Neural cell (in vitro differentiated cells): ENCODE results near the gene FBLIM1. TPM values are rescaled to one million over a fixed set of nuclear protein-coding genes. Genes with fewer than 3 reads are reported as not detected.

ENCODE experiments used
- H2AFZ ChIP-seq: fragments of 200-600, 300-800 bp; sonication (generic), shearing (Covaris generic); 2 replicates; pipeline ENCODE4 v1.6.0; 2014; ENCODE audit warnings: low read depth, mild to moderate bottlenecking, antibody characterized with exemption, low read length, moderate library complexity
- H3F3A ChIP-seq: fragments of 200-600 bp; shearing (Covaris generic); 2 replicates; pipeline ENCODE4 v1.6.1; 2016; ENCODE audit warnings: mild to moderate bottlenecking, moderate library complexity, mixed read lengths, antibody characterized with exemption, low read length; ENCODE audit not compliant: insufficient read depth, poor library complexity, severe bottlenecking
- H3K27ac ChIP-seq: fragments of 200-600, 300-800 bp; sonication (generic), shearing (Covaris generic); 2 replicates; pipeline ENCODE4 v1.5.1; 2014; ENCODE audit warnings: mild to moderate bottlenecking, low read length, moderate library complexity
- H3K27me3 ChIP-seq: fragments of 300-800, 200-600 bp; sonication (generic), shearing (Covaris generic); 2 replicates; pipeline ENCODE4 v1.6.0; 2014; ENCODE audit warnings: mild to moderate bottlenecking, low read depth, low read length, moderate library complexity; ENCODE audit not compliant: insufficient read depth
- H3K36me3 ChIP-seq: fragments of 300-800, 200-600 bp; sonication (generic), shearing (Covaris generic); 2 replicates; pipeline ENCODE4 v1.5.1; 2014; ENCODE audit warnings: mild to moderate bottlenecking, antibody characterized with exemption, low read length, moderate library complexity; ENCODE audit not compliant: insufficient read depth
- H3K4me2 ChIP-seq: fragments of 300-800, 200-600 bp; sonication (generic), shearing (Covaris generic); 2 replicates; pipeline ENCODE4 v1.6.0; 2014; ENCODE audit warnings: mild to moderate bottlenecking, low read length
- H3K4me3 ChIP-seq: fragments of 300-800, 200-600 bp; sonication (generic), shearing (Covaris generic); 2 replicates; pipeline ENCODE4 v1.5.1; 2014; ENCODE audit warnings: mild to moderate bottlenecking, low read length, moderate library complexity
- H3K79me2 ChIP-seq: fragments of 200-600 bp; shearing (Covaris generic); replicated peaks from 2 replicates; pipeline ENCODE4 v1.6.0; 2014; ENCODE audit warnings: mild to moderate bottlenecking, low read length, moderate library complexity; ENCODE audit not compliant: insufficient read depth
- H3K9ac ChIP-seq: fragments of 300-800, 200-600 bp; sonication (generic), shearing (Covaris generic); 2 replicates; pipeline ENCODE4 v1.6.1; 2016; ENCODE audit warnings: mild to moderate bottlenecking, low read length, mixed read lengths
- H3K9me2 ChIP-seq: fragments of 200-600 bp; shearing (Covaris generic); 2 replicates; pipeline ENCODE4 v1.6.1; 2016; ENCODE audit warnings: mild to moderate bottlenecking, low read length, mixed read lengths; ENCODE audit not compliant: insufficient read depth
- H3K9me3 ChIP-seq: fragments of 200-600, 300-800 bp; sonication (generic), shearing (Covaris generic); 2 replicates; pipeline ENCODE4 v1.6.1; 2016; ENCODE audit warnings: mild to moderate bottlenecking, mixed run types, low read length, moderate library complexity, mixed read lengths
- H4K20me1 ChIP-seq: fragments of 200-600 bp; shearing (Covaris generic); 2 replicates; pipeline ENCODE4 v1.6.1; 2016; ENCODE audit warnings: mild to moderate bottlenecking, mixed run types; ENCODE audit not compliant: insufficient read depth
- EP300 ChIP-seq: fragments of 450-650 bp; conservative IDR thresholded peaks from 2 replicates; pipeline ENCODE4 v1.6.1; 2014; ENCODE audit warnings: antibody characterized with exemption, mild to moderate bottlenecking, moderate library complexity; ENCODE audit not compliant: poor library complexity, severe bottlenecking
- EZH2 ChIP-seq: fragments of 200-600, 300-800 bp; shearing (Covaris generic), sonication (generic); IDR thresholded peaks from 2 replicates; pipeline ENCODE4 v1.6.1; 2014; ENCODE audit warnings: antibody characterized with exemption, low read length, borderline replicate concordance, mild to moderate bottlenecking; ENCODE audit not compliant: insufficient read depth, poor library complexity, severe bottlenecking
- MXI1 ChIP-seq: fragments of 450-650 bp; conservative IDR thresholded peaks from 2 replicates; pipeline ENCODE4 v1.6.1; 2014; ENCODE audit warnings: antibody characterized with exemption, mild to moderate bottlenecking; ENCODE audit not compliant: poor library complexity, severe bottlenecking
- POLR2AphosphoS5 ChIP-seq: IDR thresholded peaks from 2 replicates; pipeline ENCODE4 v1.6.1; 2012
- TAF1 ChIP-seq: IDR thresholded peaks from 2 replicates; pipeline ENCODE4 v1.6.1; 2012; ENCODE audit warnings: low read depth
- polyA plus RNA-seq: library from polyadenylated mRNA; depleted of rRNA; stranded (reverse); fragments of >200 nt; gene quantifications from 2 replicates; pipeline ENCODE4 v1.2.3, GENCODE V29; 2014
- TF ChIP-seq, protein P1 (sequence below): fragments of 450-650 bp; IDR thresholded peaks from 2 replicates; pipeline ENCODE4 v1.5.1; 2014; ENCODE audit warnings: antibody characterized with exemption, mild to moderate bottlenecking, moderate library complexity; ENCODE audit not compliant: poor library complexity, severe bottlenecking
- TF ChIP-seq, protein P2 (sequence below): IDR thresholded peaks from 2 replicates; pipeline ENCODE4 v1.6.1; 2012; ENCODE audit warnings: borderline replicate concordance

FBLIM1 gene
- polyA plus RNA-seq, 1 donor from 2014 or later = 24.9 TPM

DNA sequence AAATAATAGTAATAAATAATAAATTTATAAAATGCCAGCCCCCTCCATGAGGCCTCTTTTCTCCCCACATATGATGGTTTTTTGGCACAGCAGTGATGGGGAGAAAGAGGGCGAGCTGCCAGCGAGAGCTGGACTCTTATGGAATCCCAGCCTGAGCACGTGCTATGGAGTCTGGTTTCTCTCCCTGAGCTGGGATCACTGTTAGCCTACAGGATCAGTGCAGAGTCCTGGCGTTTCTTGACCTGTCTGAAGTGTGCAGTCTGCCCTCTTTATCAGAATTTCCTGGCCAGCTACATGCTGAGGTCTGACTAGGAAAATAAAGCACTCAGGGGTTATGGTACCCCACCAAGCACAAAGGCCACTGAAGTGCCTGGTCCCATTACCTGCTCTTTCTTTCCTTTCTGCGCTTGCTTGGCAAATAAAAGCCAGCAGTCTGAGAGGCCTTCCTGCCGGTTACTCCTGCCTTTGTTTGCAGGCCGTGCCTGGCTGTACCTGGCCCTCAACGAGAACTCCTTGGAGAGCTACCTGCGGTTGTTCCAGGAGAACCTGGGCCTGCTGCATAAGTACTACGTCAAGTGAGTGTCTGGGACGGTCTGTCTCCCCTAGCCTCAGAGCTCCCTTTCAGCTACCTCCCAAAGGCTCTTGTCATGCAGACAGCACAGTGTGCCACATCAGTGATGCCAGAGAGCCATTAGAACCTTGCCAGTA lies 41.0 kb upstream of the FBLIM1 start:
- Histone ChIP-seq H3K9ac (no peak overlapping the region), H3K9me2 (no peaks in the 10 kb centered on the region), H3K27me3 (no peaks in the 10 kb centered on the region), H3F3A (no peaks in the 10 kb centered on the region), H3K79me2 (no peaks in the 10 kb centered on the region), H3K27ac (no peak overlapping the region), H3K36me3 (no peaks in the 10 kb centered on the region), H4K20me1 (no peaks in the 10 kb centered on the region), H2AFZ (no peak overlapping the region), H3K4me2 (no peak overlapping the region), H3K9me3 (no peaks in the 10 kb centered on the region), H3K4me3 (no peak overlapping the region)
- TF ChIP-seq, protein P1, sequence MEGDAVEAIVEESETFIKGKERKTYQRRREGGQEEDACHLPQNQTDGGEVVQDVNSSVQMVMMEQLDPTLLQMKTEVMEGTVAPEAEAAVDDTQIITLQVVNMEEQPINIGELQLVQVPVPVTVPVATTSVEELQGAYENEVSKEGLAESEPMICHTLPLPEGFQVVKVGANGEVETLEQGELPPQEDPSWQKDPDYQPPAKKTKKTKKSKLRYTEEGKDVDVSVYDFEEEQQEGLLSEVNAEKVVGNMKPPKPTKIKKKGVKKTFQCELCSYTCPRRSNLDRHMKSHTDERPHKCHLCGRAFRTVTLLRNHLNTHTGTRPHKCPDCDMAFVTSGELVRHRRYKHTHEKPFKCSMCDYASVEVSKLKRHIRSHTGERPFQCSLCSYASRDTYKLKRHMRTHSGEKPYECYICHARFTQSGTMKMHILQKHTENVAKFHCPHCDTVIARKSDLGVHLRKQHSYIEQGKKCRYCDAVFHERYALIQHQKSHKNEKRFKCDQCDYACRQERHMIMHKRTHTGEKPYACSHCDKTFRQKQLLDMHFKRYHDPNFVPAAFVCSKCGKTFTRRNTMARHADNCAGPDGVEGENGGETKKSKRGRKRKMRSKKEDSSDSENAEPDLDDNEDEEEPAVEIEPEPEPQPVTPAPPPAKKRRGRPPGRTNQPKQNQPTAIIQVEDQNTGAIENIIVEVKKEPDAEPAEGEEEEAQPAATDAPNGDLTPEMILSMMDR = no peak
- TF ChIP-seq TAF1 = no peak

DNA sequence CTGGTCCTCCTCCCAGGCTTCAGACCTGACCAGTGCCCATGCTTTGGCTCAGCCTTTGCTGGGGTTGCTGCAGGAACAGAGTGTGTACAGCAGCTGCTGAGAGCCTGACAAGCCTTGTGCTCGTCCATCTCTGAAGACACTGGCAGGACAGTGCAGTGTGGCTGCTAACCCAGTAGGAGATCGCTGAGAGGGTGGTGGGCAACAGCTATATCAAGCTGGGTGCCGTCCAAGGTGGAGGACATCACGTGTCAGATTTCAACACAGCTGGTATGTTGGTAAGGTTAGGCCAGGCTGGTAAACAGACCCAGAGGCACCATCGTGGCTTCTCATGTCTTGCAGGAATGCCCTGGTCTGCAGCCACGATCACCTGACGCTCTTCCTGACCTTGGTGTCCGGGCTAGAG lies 40.4 kb upstream of the FBLIM1 start:
- H3K27ac ChIP-seq = no peak overlapping the region
- H3K27me3 ChIP-seq = no peaks in the 10 kb centered on the region
- no peak overlapping the region for H3K4me3 ChIP-seq
- H3K9ac ChIP-seq = no peak overlapping the region
- H3K9me2 ChIP-seq = no peaks in the 10 kb centered on the region
- TF ChIP-seq EZH2 (no peak), MXI1 (no peak), POLR2AphosphoS5 (no peak), EP300 (no peak)
- TF ChIP-seq, protein P2, sequence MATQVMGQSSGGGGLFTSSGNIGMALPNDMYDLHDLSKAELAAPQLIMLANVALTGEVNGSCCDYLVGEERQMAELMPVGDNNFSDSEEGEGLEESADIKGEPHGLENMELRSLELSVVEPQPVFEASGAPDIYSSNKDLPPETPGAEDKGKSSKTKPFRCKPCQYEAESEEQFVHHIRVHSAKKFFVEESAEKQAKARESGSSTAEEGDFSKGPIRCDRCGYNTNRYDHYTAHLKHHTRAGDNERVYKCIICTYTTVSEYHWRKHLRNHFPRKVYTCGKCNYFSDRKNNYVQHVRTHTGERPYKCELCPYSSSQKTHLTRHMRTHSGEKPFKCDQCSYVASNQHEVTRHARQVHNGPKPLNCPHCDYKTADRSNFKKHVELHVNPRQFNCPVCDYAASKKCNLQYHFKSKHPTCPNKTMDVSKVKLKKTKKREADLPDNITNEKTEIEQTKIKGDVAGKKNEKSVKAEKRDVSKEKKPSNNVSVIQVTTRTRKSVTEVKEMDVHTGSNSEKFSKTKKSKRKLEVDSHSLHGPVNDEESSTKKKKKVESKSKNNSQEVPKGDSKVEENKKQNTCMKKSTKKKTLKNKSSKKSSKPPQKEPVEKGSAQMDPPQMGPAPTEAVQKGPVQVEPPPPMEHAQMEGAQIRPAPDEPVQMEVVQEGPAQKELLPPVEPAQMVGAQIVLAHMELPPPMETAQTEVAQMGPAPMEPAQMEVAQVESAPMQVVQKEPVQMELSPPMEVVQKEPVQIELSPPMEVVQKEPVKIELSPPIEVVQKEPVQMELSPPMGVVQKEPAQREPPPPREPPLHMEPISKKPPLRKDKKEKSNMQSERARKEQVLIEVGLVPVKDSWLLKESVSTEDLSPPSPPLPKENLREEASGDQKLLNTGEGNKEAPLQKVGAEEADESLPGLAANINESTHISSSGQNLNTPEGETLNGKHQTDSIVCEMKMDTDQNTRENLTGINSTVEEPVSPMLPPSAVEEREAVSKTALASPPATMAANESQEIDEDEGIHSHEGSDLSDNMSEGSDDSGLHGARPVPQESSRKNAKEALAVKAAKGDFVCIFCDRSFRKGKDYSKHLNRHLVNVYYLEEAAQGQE = no peak
- TF ChIP-seq, protein P1 = no peak
- no peak overlapping the region for H2AFZ ChIP-seq
- H4K20me1 ChIP-seq = no peaks in the 10 kb centered on the region
- H3K79me2 ChIP-seq = no peaks in the 10 kb centered on the region
- H3K36me3 ChIP-seq = no peaks in the 10 kb centered on the region
- H3K4me2 ChIP-seq = no peak overlapping the region
- no peaks in the 10 kb centered on the region for H3F3A ChIP-seq
- H3K9me3 ChIP-seq = no peaks in the 10 kb centered on the region
